Midbrain (tissue), 1 donor: Measurements from ENCODE around the gene GADD45G.

Source experiments
- DNase-seq: peaks from one replicate; lab custom pipeline; 2025; lab: John Stamatoyannopoulos, UW

Gene GADD45G

GRCh38 chr9:89630508-89630907, 25.7 kb downstream of the GADD45G start:
- no peak for DNase-seq

DNA sequence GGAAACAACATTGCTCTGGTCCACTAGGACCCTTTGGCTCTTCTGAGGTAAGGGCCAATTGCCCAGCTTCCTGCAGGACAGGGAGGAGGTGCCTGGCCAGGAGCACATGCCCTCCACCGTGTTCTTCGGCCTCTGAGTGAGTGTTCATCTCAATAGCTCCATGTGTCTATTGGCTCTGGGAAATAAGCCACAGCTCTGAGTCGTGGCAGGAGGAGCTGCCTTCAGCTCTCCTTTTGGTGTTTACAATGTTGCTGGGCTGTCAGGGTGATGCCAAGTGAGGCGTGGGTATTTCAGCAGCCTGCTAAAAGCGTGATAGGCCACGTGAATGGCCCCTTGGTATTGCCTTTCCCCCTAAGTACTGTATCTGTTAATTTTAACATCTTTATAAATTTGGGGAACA, 26.6 kb downstream of the GADD45G start:
- DNase-seq: peak; percentile 33

GRCh38 chr9:89632192-89632733, 27.5 kb downstream of the GADD45G start:
- DNase-seq: no peak

GRCh38 chr9:89632736-89633135, 27.9 kb downstream of the GADD45G start:
- no peak for DNase-seq

GRCh38 chr9:89633404-89633803, 28.6 kb downstream of the GADD45G start:
- no peak for DNase-seq

DNA sequence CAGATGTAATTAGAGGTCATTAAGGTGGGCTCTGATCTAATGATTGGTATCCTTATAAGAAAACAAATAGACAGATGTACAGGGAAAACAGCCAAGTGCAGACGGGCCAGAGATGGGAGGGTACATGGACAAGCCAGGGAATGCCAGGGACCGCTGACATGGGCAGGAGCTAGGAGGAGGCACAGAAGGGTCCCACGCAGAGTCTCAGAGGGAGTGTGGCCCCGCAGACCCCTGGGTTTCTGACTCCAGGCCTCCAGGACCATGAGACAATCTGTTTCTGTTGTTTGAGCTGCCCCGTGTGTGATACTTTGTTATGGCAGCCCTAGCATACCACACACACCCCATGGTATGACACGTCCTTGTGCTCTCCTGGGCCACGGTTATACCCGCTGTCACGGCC, 29.1 kb downstream of the GADD45G start:
- no peak for DNase-seq

- DNase-seq: no peak
These were observed 30.4 kb downstream of the GADD45G start for GRCh38 chr9:89634995-89635742.

GRCh38 chr9:89635816-89636215, 31.0 kb downstream of the GADD45G start:
- DNase-seq: no peak

GRCh38 chr9:89637787-89638186, 33.0 kb downstream of the GADD45G start:
- DNase-seq: no peak

GRCh38 chr9:89638359-89638758, 33.5 kb downstream of the GADD45G start:
- no peak for DNase-seq

- no peak for DNase-seq
These were observed 34.1 kb downstream of the GADD45G start for GRCh38 chr9:89638893-89639292.

GRCh38 chr9:89639367-89639795, 34.6 kb downstream of the GADD45G start:
- peak; percentile 71 for DNase-seq

DNA sequence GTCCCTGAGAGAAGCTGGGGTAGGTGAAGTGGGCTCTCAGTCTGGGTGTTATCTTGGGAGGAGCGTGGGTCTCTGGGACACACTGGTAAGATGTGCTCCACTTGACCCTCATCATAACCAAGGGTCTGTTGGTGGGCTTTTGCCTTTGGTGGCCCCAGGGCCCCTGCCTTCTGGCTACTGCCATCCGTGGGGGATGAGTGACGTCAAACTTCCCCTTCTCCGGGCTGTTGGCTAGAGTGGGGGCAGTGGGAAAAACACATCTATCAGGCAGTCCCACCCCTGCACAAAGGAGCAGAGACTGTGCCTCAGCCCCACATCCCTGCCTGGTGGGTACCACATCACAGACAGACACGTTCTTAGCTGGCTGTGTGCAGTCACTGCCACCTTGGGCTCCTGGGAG, 35.1 kb downstream of the GADD45G start:
- no peak for DNase-seq

- peak; percentile 12 for DNase-seq
These were observed 35.5 kb downstream of the GADD45G start for GRCh38 chr9:89640361-89640760.

- no peak for DNase-seq
These were observed 36.0 kb downstream of the GADD45G start for GRCh38 chr9:89640801-89641200.

DNA sequence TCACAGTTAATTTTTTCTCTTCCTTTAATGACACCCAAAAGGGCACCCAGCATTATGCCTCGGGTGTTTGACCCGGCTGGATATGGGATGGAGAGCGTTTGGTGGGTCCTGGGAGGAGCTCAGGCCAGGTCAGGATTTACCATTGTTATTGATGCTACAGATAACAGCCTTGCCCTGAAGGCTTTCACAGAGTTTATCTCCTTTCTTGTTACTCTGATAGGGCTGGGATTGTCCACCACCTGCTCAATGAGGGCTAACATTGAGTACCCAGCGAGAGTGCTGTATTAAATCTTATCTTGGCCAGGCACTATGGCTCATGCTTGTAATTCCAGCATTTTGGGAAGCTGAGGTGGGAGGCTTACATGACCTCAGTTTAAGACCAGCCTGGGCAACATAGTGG, 37.2 kb downstream of the GADD45G start:
- DNase-seq: no peak

DNA sequence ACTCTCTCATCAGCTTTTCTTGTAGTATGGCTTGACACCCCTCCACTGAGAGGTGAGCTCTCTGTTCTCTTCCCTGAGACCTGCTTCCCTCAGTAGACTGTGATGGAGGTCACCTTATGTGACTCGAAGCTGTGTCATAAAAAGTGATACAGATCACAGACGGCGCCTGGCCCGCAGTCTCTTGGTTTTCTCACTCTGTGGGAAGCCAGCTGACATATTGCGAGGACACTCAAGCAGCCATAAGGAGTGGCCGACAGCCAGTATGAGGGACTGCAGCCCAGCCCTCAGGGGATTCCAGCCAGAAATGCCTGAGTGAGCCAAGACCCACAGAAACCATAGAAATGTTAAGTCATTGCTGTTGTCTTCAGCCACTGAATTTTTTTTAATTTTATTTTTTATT, 38.0 kb downstream of the GADD45G start:
- DNase-seq: no peak

GRCh38 chr9:89646189-89646939, 41.6 kb downstream of the GADD45G start:
- no peak for DNase-seq

DNA sequence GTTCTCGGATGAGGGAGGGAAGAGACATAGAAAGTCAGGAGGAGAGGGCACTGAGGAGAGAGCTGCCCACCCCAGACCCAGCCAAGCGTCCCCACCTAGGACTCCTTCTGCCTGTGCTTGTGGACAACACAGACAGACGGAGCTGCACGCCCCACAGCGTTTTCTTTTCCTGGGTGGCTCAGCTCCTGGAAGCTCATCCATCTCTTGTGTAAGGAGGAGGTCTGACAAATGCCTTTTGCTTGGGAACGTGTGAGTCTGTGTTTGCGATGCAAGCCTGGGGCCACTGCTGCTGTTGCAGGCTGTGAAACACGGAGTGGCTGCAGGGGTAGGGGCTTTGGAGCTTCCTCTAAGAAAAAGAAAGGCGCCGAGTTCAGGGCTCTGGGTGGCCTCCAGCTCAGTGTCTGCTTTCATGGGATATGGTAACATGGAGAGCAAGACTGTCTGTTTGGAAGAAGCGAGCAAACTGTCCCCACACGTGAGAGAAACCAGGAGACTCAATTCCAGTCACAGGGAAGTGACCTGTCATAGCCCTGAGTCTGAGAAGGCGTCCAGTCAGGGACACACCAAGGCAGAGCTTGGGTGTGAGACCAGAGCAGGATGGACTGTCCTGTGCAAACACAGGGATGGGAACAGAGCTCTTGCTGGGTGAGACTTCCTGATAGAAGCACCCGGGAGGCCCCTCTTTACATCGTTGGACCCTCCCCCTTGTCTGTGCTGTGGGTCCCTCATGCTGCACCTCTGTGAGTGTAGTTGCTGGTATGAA, 42.7 kb downstream of the GADD45G start:
- DNase-seq: no peak

- DNase-seq: no peak
These were observed 43.6 kb downstream of the GADD45G start for GRCh38 chr9:89648247-89649000.

DNA sequence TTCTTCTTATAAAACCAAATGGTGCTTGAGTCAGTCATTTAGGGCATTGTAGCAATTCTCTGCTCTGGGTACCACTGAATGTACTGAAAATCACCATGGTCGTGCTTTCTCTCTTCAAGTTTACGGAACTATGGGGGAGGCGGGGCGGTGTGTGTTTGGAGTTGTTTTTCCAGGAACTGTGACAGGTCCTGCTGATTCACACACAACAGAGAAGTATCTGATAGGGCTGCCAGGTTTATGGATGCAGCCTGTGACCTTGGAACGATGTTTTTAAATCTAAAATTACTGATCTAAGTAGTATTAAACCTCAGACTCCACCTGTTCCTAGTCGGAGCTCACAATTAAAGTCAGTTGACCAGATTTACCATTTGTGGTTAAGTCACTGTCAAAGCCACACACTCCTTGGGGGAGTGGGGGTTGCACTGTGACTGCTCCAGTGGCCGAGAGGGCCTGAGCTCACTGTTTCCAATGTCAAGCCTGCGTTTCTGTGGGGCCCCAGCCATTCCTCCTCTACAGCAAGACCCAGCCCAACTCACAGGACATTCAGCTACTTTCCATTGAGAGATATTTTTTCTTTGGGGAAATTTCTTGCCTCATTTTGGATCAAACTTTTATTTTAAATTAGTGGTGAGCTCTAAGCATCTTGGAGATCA, 44.4 kb downstream of the GADD45G start:
- DNase-seq: no peak
